ENCODE data around the gene ZNF764.

- TF ChIP-seq POLR2A (IDR thresholded peaks at IDR 0.05; ENCODE audit: low read depth, low read length) (no peak; the same call in 1 of the 2 replicates), TAF1 (IDR thresholded peaks at IDR 0.05; ENCODE audit: borderline replicate concordance, low read depth, low read length) (no peak; the same call in 1 of the 2 replicates), POLR2AphosphoS5 (IDR thresholded peaks at IDR 0.05; ENCODE audit: low read depth, low read length) (no peak)
Observed at GRCh38 chr16:30585022-30585399, 26.8 kb upstream of the ZNF764 start.
